Panc1 (cell line): Measurements from ENCODE around the gene PM20D1.

ENCODE experiments used
- TF ChIP-seq, protein P1 (sequence below): fragments of 450-650 bp; IDR thresholded peaks from 2 replicates; pipeline ENCODE4 v1.5.1; 2017; ENCODE audit warnings: mild to moderate bottlenecking
- TF ChIP-seq, protein P2 (sequence below), 2 experiments: IDR thresholded peaks; 2 replicates each; pipeline ENCODE4 v1.6.1; 2011 to 2012; ENCODE audit warnings: low read depth in 2 of 2, control low read depth in 1 of 2, low read length in 1 of 2, mild to moderate bottlenecking in 1 of 2, moderate library complexity in 1 of 2; ENCODE audit not compliant: insufficient read depth in 1 of 2

DNA sequence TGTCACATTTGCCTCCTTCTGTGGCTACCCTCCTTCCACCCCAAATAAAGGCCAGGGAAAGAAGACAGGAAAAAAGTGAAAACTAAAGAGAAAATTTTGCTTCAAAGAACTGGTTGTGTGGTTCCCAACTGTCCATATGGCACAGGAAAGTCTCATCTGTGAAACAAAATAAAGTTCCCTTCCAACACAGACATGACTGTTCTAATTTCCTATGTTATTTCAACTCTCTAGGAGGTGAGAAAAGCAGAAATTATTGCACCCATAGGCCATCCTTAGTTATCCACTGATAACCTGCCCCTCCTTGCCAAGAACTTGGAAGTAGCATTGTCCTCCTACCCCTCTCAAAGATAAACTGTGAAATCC is 66.5 kb downstream of the PM20D1 start:
- TF ChIP-seq, protein P1, sequence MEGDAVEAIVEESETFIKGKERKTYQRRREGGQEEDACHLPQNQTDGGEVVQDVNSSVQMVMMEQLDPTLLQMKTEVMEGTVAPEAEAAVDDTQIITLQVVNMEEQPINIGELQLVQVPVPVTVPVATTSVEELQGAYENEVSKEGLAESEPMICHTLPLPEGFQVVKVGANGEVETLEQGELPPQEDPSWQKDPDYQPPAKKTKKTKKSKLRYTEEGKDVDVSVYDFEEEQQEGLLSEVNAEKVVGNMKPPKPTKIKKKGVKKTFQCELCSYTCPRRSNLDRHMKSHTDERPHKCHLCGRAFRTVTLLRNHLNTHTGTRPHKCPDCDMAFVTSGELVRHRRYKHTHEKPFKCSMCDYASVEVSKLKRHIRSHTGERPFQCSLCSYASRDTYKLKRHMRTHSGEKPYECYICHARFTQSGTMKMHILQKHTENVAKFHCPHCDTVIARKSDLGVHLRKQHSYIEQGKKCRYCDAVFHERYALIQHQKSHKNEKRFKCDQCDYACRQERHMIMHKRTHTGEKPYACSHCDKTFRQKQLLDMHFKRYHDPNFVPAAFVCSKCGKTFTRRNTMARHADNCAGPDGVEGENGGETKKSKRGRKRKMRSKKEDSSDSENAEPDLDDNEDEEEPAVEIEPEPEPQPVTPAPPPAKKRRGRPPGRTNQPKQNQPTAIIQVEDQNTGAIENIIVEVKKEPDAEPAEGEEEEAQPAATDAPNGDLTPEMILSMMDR = no peak
- TF ChIP-seq, protein P2, sequence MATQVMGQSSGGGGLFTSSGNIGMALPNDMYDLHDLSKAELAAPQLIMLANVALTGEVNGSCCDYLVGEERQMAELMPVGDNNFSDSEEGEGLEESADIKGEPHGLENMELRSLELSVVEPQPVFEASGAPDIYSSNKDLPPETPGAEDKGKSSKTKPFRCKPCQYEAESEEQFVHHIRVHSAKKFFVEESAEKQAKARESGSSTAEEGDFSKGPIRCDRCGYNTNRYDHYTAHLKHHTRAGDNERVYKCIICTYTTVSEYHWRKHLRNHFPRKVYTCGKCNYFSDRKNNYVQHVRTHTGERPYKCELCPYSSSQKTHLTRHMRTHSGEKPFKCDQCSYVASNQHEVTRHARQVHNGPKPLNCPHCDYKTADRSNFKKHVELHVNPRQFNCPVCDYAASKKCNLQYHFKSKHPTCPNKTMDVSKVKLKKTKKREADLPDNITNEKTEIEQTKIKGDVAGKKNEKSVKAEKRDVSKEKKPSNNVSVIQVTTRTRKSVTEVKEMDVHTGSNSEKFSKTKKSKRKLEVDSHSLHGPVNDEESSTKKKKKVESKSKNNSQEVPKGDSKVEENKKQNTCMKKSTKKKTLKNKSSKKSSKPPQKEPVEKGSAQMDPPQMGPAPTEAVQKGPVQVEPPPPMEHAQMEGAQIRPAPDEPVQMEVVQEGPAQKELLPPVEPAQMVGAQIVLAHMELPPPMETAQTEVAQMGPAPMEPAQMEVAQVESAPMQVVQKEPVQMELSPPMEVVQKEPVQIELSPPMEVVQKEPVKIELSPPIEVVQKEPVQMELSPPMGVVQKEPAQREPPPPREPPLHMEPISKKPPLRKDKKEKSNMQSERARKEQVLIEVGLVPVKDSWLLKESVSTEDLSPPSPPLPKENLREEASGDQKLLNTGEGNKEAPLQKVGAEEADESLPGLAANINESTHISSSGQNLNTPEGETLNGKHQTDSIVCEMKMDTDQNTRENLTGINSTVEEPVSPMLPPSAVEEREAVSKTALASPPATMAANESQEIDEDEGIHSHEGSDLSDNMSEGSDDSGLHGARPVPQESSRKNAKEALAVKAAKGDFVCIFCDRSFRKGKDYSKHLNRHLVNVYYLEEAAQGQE (IDR thresholded peaks at IDR 0.05; ENCODE audit: insufficient read depth in 1 of 2, low read depth in 2 of 2, low read length in 1 of 2) = no peak
